Heart left ventricle (tissue), 16 donors: ENCODE data around the gene PRDX5. TPM values are rescaled to one million over a fixed set of nuclear protein-coding genes. Genes with fewer than 3 reads are reported as not detected.

Source experiments
- ATAC-seq, 4 donors: fragments of 200-7000 bp; cut with Tn5 transposase; one replicate each; pipeline ENCODE4 v1.9.1; 2020 to 2022; ENCODE audit warnings: moderate library complexity in 4 of 4, mild to moderate bottlenecking in 3 of 4, moderate number of reproducible peaks in 1 of 4
- DNase-seq, 5 donors: peaks; one replicate each; pipeline ENCODE4 v3.0.0-alpha.2; 2020
- H3K27ac ChIP-seq, 12 donors: fragments of 200-600 bp; sonication (generic) in 4 of 12; one replicate each; pipeline versions ENCODE4 v1.5.0 to v1.8.0; 2016 to 2022; ENCODE audit warnings: mild to moderate bottlenecking in 2 of 12
- H3K27me3 ChIP-seq, 9 donors: fragments of 200-600 bp; sonication (generic) in 2 of 9; one replicate each; pipeline versions ENCODE4 v1.5.1 to v1.8.0; 2016 to 2022; ENCODE audit warnings: mild to moderate bottlenecking in 3 of 9
- H3K36me3 ChIP-seq, 9 donors: fragments of 200-600 bp; sonication (generic) in 2 of 9; one replicate each; pipeline versions ENCODE4 v1.5.0 to v1.8.0; 2018 to 2022; ENCODE audit warnings: mild to moderate bottlenecking in 2 of 9
- H3K4me1 ChIP-seq, 12 donors: fragments of 200-600 bp; sonication (generic) in 4 of 12; one replicate each; pipeline versions ENCODE4 v1.5.0 to v1.8.0; 2016 to 2022; ENCODE audit warnings: mild to moderate bottlenecking in 3 of 12
- H3K4me3 ChIP-seq, 12 donors: fragments of 200-600 bp; sonication (generic) in 4 of 12; one replicate each; pipeline versions ENCODE4 v1.5.0 to v1.8.0; 2017 to 2022; ENCODE audit warnings: mild to moderate bottlenecking in 9 of 12, moderate library complexity in 4 of 12
- H3K9me3 ChIP-seq, 12 donors: fragments of 200-600 bp; sonication (generic) in 4 of 12; one replicate each; pipeline versions ENCODE4 v1.5.0 to v1.8.0; 2016 to 2022; ENCODE audit warnings: mild to moderate bottlenecking in 1 of 12
- POLR2A ChIP-seq, 2 donors: fragments of 450-650 bp; IDR thresholded peaks; one replicate each; pipeline ENCODE4 v1.6.1; 2017; ENCODE audit warnings: antibody characterized with exemption in 2 of 2, mild to moderate bottlenecking in 2 of 2, moderate library complexity in 2 of 2
- WGBS, 4 donors: extraction: QIAGEN DNeasy Blood & Tissue Kit in 2 of 4; methylation state at CpG; one replicate each; pipeline versions ENCODE4 v1.1.5 to v1.1.7; 2013 to 2018; 5-methylcytosine and 5-hydroxymethylcytosine counted together
- intact Hi-C, 10 donors: fragments of 100-400 bp; cut with DNase I; formaldehyde crosslinking; loops; one replicate each; pipeline versions ENCODE4 v1.11.1 to v1.14.2; 2022
- polyA plus RNA-seq, 2 donors: library from polyadenylated mRNA; stranded (reverse); fragments of 200-250 nt; gene quantifications; one replicate each; pipeline ENCODE4 v1.2.3, GENCODE V29; 2013
- total RNA-seq, 9 donors: library from RNA; depleted of rRNA in 2 of 9; stranded (reverse); fragments of >200 nt in 2 of 9; fragmentation: NEBNext Ultra II Directional in 3 of 9; extraction: Animal tissue kit (Norgen Biotek cat#: 25700) in 3 of 9; gene quantifications; one replicate each; pipeline versions ENCODE4 v1.1.0 to v1.2.4, GENCODE V29; 2016 to 2023
- TF ChIP-seq, protein P1 (sequence below), 12 donors: fragments of 200-600 bp; sonication (generic) in 4 of 12; IDR thresholded peaks; one replicate each; pipeline versions ENCODE4 v1.5.0 to v1.8.0; 2018 to 2022; ENCODE audit warnings: antibody characterized with exemption in 12 of 12, mild to moderate bottlenecking in 5 of 12
- donor health status: ischemic (EF 13 %, LVEDD 7.1; RV severe dilation, severe dysfunction).
- donor health status: healthy with polysubstance abuse.
- donor health status: DM: no; HTN: yes; CAD: no.
- donor health status: DM: no; HTN: no; CAD: no.
- donor health status: ischemic (EF 25% LVEDD 6.9; RV normal size, moderate dysfunction).
- donor health status: ischemic (EF 25% LVEDD 5.7; RV mildly dilated, moderate dysfunction).
- donor health status: healthy.
- donor health status: DM: yes; HTN: yes; CAD: no.
- donor health status: ischemic (EF 35%, LVEDD 5.7; RV mildly dilated, moderate dysfunction).
- donor health status: nonischemic (EF 11% LVEDD 7.7; RV severe dilation, severe dysfunction).
- donor health status: DM: yes; HTN: yes; CAD: no.
- donor health status: PGD.
- donor health status: ischemic (EF 29% LVEDD 5.4; RV normal size, mild dysfunction).
- donor health status: nonischemic (EF 23%, LVEDD 6.1; RV moderate dilation, normal function).

Gene PRDX5
- total and polyA plus RNA-seq, 11 donors, result 220 to 882 (median 294) TPM

DNA sequence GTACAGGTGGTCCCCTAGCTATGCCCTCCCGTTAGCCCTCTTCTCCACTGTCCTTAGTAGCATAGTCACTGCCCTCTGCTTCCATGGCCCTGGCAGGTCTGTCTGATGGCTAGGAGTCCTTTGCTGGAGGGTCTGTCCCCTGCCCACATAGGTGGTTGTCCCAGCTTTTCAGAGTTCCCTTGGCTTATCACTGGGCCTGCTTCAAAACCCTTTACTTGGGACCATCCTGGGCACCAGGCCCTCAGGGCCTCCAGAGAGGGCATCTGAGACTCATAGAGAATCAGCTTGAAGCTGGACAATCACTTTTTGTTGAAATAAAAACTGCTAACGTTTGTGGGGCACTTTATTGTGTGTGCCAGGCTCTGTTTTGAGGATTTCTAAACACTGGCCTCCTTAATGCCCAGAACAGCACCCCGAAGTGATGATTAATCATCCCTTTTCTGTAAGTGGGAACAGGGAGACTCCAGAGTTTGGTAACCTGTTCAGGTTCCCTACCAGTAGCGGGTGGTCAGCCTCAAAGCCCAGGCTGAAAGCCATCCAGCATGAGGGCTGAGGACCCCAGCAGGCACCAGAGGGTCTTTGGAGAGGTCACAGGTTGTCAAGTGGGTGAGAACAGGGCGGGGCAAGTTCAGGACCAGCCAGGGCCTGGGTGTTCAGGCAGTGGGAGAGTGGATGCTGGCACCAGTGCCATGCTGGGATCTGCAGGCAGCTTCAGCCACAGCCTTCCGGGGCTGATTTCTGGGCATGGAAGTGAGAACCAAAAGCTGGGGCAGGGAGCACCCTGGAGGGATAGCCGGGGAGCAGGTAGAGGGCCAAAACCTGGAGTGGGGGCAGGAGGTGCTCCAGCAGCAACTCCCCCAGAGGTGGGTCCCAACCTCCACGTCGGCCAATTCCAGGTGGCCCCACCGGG, 27.3 kb upstream of the PRDX5 start:
- WGBS, 4 donors, result 53 to 65% (median 55%) methylated on average over 9 to 10 of the region's 10 CpGs
- peaks cover 4 to 32% (median 17%) of the 10 kb centered on the region in 12 donors for H3K4me1 ChIP-seq
- H3K36me3 ChIP-seq, result no peaks in the 10 kb centered on the region
- TF ChIP-seq, protein P1, sequence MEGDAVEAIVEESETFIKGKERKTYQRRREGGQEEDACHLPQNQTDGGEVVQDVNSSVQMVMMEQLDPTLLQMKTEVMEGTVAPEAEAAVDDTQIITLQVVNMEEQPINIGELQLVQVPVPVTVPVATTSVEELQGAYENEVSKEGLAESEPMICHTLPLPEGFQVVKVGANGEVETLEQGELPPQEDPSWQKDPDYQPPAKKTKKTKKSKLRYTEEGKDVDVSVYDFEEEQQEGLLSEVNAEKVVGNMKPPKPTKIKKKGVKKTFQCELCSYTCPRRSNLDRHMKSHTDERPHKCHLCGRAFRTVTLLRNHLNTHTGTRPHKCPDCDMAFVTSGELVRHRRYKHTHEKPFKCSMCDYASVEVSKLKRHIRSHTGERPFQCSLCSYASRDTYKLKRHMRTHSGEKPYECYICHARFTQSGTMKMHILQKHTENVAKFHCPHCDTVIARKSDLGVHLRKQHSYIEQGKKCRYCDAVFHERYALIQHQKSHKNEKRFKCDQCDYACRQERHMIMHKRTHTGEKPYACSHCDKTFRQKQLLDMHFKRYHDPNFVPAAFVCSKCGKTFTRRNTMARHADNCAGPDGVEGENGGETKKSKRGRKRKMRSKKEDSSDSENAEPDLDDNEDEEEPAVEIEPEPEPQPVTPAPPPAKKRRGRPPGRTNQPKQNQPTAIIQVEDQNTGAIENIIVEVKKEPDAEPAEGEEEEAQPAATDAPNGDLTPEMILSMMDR (IDR thresholded peaks at IDR 0.05), result no peak
- no peak for TF ChIP-seq POLR2A (IDR thresholded peaks at IDR 0.05)
- no peaks in the 10 kb centered on the region for H3K9me3 ChIP-seq
- H3K27ac ChIP-seq, result no peak overlapping the region
- ATAC-seq, result no peak
- no peak for DNase-seq
- H3K4me3 ChIP-seq, result no peak overlapping the region
- intact Hi-C loops, result no loop called here
- peaks cover 18 to 56% (median 40%) of the 10 kb centered on the region in 9 donors for H3K27me3 ChIP-seq

DNA sequence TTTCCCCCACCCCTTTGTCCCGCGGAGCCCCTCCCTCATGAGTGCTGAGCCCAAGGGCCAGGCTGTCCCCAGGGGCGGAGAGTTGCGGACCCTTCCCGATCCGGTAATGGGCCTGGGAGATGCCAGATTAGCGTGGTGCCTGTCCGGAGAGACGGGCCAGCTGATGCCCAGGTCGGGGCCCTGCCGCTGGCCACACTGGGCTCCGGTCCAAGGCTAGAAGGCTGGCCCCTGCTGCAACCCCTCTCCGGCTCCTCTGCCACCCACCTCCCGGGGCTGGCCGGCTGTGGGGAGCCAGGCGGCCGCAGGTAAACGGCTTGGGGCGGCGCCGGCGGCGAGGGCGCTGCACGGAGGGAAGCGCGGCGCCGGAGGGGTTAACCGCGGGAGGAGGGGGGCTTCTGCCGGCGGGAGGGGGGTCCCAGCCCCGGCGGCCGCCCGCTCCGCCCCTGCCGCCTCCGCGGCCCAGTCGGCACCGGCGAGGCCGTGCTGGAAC, 26.6 kb upstream of the PRDX5 start, which contains the start of gene KCNK4:
Gene KCNK4 (plus strand): TSS at position 41 of the 490 bp plus-strand sequence. CDS start 1,717 bp downstream, outside the sequence.
- WGBS, 4 donors, result 3 to 4% (median 3%) methylated on average over 16 to 45 of the region's 45 CpGs
- TF ChIP-seq, protein P1 (IDR thresholded peaks at IDR 0.05), result no peak
- no peak for TF ChIP-seq POLR2A (IDR thresholded peaks at IDR 0.05)

DNA sequence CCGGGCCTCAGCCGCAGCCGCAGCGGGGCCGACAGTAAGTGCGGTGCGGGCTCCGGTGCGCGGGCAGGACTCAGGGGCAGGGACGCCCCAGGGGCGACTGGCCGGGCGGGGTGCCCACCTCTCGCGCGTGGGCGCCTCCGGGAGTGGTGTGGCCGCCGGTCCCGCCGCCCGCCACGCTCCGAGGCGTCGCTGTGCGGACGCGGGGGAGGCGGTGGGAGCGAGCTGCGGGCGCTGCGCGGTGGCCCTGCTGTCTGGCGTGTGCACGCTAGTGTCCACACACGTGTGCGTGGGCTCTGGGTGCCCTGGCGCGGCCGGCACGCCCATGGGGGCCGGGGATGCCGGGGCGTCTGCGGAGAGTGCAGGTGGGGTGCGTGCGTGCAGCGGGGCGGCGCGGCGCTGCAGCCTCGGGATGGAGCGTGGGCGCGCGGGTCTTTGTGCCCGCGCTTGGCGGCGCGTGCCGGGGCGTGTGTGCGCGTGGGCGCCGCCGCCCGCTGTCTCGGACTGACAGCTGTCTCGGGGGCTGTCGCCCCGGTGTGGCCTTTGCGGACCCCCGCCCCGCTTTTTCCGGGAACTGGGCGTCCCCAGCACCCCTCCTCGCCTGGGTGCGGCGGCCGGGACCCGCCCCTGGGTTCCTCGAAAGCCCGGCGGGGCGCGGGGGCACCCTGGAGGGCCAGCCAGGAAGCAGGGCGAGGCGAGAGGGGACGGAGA, 26.0 kb upstream of the PRDX5 start:
- H3K27me3 ChIP-seq, result peaks cover 21 to 69% (median 51%) of the 10 kb centered on the region in 9 donors
- ATAC-seq, result peak in 1 of 4 donors; percentile 9

More for the DNA sequence above, 26.6 kb upstream of the PRDX5 start, which contains the start of gene KCNK4:
- Histone ChIP-seq H3K36me3 (no peaks in the 10 kb centered on the region), H3K4me3 (peak within 1 kb of the TSS; percentile 23 to 52 (median 38)), H3K4me1 (peaks cover 3 to 26% (median 12%) of the 10 kb centered on the region in 12 donors), H3K27me3 (peaks cover 18 to 63% (median 45%) of the 10 kb centered on the region in 9 donors), H3K9me3 (no peaks in the 10 kb centered on the region), H3K27ac (no peak within 1 kb of the TSS)
- intact Hi-C loops, result no loop called here
- ATAC-seq (no peak), DNase-seq (peak in 1 of 5 donors; percentile 19)

More for the DNA sequence above, 26.0 kb upstream of the PRDX5 start:
- peak overlapping the region; percentile 23 to 52 (median 38) for H3K4me3 ChIP-seq
- DNase-seq, result peak in 1 of 5 donors; percentile 15
- H3K4me1 ChIP-seq, result peaks cover 0 to 20% (median 9%) of the 10 kb centered on the region in 12 donors
- WGBS, 4 donors, result 0 to 1% (median 1%) methylated on average over 33 to 96 of the region's 96 CpGs
- H3K36me3 ChIP-seq, result no peaks in the 10 kb centered on the region
- no peaks in the 10 kb centered on the region for H3K9me3 ChIP-seq
- H3K27ac ChIP-seq, result no peak overlapping the region
- intact Hi-C loops, result no loop called here
- no peak for TF ChIP-seq POLR2A (IDR thresholded peaks at IDR 0.05)
- TF ChIP-seq, protein P1 (IDR thresholded peaks at IDR 0.05), result no peak
